Stimulated activated naive B cell treated with anti-CD40 and anti-IgM and Interleukin-4, amounts not matched to agents 10 μg/mL and 1 μg/mL and 100 μg/mL, for 72 hours (primary cell): Measurements from ENCODE around the gene SPATA20.

ENCODE experiments used
- ATAC-seq, 2 donors: fragments of 150-1000 bp; cut with Tn5 transposase; replicated peaks; 2 replicates each; pipeline ENCODE4 v1.10.0; 2021; ENCODE audit warnings: moderate library complexity in 1 of 2
- DNase-seq: peaks from one replicate; pipeline ENCODE4 v3.0.0; 2021
- H3K27ac Mint-ChIP-seq: one replicate; pipeline ENCODE4 v1.8.0; 2022; ENCODE audit warnings: mild to moderate bottlenecking, mixed read lengths
- H3K27me3 Mint-ChIP-seq, 2 donors: one replicate each; pipeline ENCODE4 v1.8.0; 2022; ENCODE audit warnings: mixed read lengths in 2 of 2
- H3K36me3 Mint-ChIP-seq, 2 donors: one replicate each; pipeline ENCODE4 v1.8.0; 2022; ENCODE audit warnings: mixed read lengths in 2 of 2, mild to moderate bottlenecking in 1 of 2
- H3K4me1 Mint-ChIP-seq, 2 donors: one replicate each; pipeline ENCODE4 v1.8.0; 2022; ENCODE audit warnings: mixed read lengths in 2 of 2, mild to moderate bottlenecking in 1 of 2
- H3K4me3 Mint-ChIP-seq, 2 donors: one replicate each; pipeline ENCODE4 v1.8.0; 2022; ENCODE audit warnings: mild to moderate bottlenecking in 2 of 2, mixed read lengths in 2 of 2, moderate library complexity in 1 of 2
- H3K9me3 Mint-ChIP-seq, 2 donors: one replicate each; pipeline ENCODE4 v1.8.0; 2022; ENCODE audit warnings: mixed read lengths in 2 of 2, mild to moderate bottlenecking in 1 of 2

The SPATA20 gene

GRCh38 chr17:50514388-50514787 is 32.6 kb upstream of the SPATA20 start:
- Mint-ChIP-seq H3K9me3 (no peaks in the 10 kb centered on the region), H3K4me1 (peaks cover 6 to 9% of the 10 kb centered on the region in 2 donors), H3K4me3 (no peak overlapping the region), H3K27me3 (peaks cover 5 to 12% of the 10 kb centered on the region in 2 donors), H3K36me3 (no peaks in the 10 kb centered on the region), H3K27ac (no peak overlapping the region)
- DNase-seq (no peak), ATAC-seq (no peak)

DNA sequence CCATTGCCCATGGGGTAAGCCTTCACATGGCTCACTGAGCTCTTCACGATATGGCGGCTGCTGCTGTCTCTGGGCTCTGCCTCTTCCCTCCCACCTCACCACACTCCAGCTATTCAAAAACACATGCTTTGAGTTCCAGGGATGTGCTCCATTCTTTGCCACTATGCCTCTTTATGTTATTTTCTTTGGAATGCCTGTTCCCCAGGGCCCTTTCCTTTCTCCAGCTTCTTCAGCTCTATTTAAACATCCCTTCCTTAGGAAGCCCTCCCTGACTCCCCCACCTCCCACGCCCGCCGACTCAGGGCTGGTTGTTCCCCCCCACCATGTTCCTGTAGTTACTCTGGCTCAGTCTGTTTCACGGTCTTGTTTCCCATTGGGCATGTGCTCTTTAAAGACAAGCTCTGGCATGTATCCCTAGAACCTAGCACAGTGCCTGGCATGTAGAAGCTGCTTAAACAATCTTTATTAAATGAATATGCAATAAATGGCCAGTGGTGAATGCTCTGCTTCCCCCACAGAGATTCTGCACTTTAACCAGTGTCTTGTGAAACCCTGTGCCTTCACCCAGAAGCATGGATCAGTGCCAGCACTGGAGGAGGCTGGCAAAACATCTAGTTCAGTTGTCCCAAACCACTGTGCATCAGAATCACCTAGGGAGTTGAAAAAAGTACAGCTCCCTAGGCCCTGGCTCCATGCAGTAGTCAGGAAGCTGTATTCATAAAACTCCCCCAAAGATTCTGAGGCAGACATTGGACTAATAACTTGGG is 31.9 kb upstream of the SPATA20 start:
- Mint-ChIP-seq H3K4me3 (no peak overlapping the region), H3K9me3 (no peaks in the 10 kb centered on the region), H3K27ac (no peak overlapping the region), H3K36me3 (no peaks in the 10 kb centered on the region), H3K4me1 (peaks cover 6 to 9% of the 10 kb centered on the region in 2 donors), H3K27me3 (peaks cover 5 to 12% of the 10 kb centered on the region in 2 donors)
- ATAC-seq (no peak), DNase-seq (no peak)

GRCh38 chr17:50517011-50517410 is 30.0 kb upstream of the SPATA20 start:
- Mint-ChIP-seq H3K36me3 (no peaks in the 10 kb centered on the region), H3K27me3 (peaks cover 0 to 4% of the 10 kb centered on the region in 2 donors), H3K4me1 (no peaks in the 10 kb centered on the region), H3K9me3 (no peaks in the 10 kb centered on the region), H3K4me3 (no peak overlapping the region), H3K27ac (no peak overlapping the region)
- DNase-seq: no peak
- no peak for ATAC-seq

- Mint-ChIP-seq H3K27me3 (peaks cover 0 to 4% of the 10 kb centered on the region in 2 donors), H3K36me3 (no peaks in the 10 kb centered on the region), H3K4me3 (no peak overlapping the region), H3K9me3 (no peaks in the 10 kb centered on the region), H3K4me1 (no peaks in the 10 kb centered on the region), H3K27ac (peak overlapping the region; percentile 78)
- DNase-seq (no peak), ATAC-seq (no peak)
Measured at GRCh38 chr17:50517504-50518383, 29.2 kb upstream of the SPATA20 start.

DNA sequence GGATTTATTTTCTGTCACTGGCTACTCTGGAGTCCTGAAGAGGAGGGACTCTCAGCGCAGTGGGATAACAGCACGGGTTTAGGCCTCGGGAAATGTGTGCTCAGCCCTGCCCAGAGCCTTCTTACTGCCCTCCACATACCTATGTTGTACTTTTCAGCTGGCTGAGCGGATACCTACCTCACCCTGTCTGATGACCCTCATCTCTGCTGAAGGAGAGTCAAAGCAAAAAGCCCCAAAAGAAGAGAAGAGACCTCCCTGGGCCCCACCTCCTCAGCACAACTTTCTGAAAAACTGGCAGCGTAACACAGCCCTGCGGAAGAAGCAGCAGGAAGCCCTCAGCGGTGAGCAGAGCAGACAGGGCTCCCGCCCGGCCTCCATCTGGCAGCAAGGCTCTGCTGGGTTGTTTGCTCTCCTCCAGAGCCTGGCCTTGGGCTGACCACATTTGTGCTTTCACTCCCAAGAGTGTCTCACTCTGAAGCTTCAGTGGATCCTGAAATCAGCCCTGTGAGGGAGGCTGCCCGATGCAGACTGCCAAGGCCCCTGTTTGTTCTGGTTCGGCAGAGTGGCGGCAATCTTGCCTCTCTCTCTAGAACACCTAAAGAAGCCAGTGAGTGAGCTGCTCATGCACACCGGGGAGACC is 28.5 kb upstream of the SPATA20 start:
- ATAC-seq (no peak), DNase-seq (no peak)
- Mint-ChIP-seq H3K9me3 (no peaks in the 10 kb centered on the region), H3K36me3 (no peaks in the 10 kb centered on the region), H3K27me3 (peaks cover 0 to 3% of the 10 kb centered on the region in 2 donors), H3K27ac (no peak overlapping the region), H3K4me1 (no peaks in the 10 kb centered on the region), H3K4me3 (no peak overlapping the region)

GRCh38 chr17:50519141-50519834 is 27.7 kb upstream of the SPATA20 start:
- DNase-seq (no peak), ATAC-seq (no peak)
- no peaks in the 10 kb centered on the region for H3K9me3 Mint-ChIP-seq
- H3K4me1 Mint-ChIP-seq: no peaks in the 10 kb centered on the region
- no peaks in the 10 kb centered on the region for H3K36me3 Mint-ChIP-seq
- H3K27me3 Mint-ChIP-seq: no peaks in the 10 kb centered on the region
- no peak overlapping the region for H3K27ac Mint-ChIP-seq
- no peak overlapping the region for H3K4me3 Mint-ChIP-seq

DNA sequence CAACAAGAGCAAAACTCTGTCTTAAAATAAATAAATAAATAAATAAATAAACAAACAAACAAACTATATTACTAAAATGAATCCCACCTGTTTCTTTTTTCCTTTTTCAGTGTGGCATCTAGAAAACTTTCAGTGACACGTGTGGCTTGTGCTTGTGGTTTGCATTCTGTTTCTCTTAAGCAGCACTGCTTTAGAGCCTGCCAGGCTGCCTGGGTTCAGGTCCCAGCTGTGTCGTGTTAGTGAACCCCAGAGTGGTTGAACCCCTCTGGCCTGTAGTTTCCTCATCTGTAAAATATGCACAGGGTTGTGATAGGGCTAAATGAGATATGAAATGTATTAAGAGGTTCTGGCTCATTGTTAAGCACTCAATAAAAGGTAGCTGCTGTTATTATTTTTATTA is 26.5 kb upstream of the SPATA20 start:
- Mint-ChIP-seq H3K27me3 (no peaks in the 10 kb centered on the region), H3K4me3 (no peak overlapping the region), H3K4me1 (no peaks in the 10 kb centered on the region), H3K36me3 (no peaks in the 10 kb centered on the region), H3K9me3 (no peaks in the 10 kb centered on the region), H3K27ac (no peak overlapping the region)
- no peak for ATAC-seq
- no peak for DNase-seq

- no peak for ATAC-seq
- DNase-seq: no peak
- H3K4me1 Mint-ChIP-seq: no peaks in the 10 kb centered on the region
Measured at GRCh38 chr17:50521514-50521913, 25.5 kb upstream of the SPATA20 start.

GRCh38 chr17:50522766-50523165 is 24.2 kb upstream of the SPATA20 start:
- H3K27ac Mint-ChIP-seq: no peak overlapping the region

More at GRCh38 chr17:50521514-50521913, 25.5 kb upstream of the SPATA20 start:
- H3K36me3 Mint-ChIP-seq: no peaks in the 10 kb centered on the region
- no peaks in the 10 kb centered on the region for H3K9me3 Mint-ChIP-seq
- no peaks in the 10 kb centered on the region for H3K27me3 Mint-ChIP-seq
- H3K4me3 Mint-ChIP-seq: no peak overlapping the region
- H3K27ac Mint-ChIP-seq: no peak overlapping the region

DNA sequence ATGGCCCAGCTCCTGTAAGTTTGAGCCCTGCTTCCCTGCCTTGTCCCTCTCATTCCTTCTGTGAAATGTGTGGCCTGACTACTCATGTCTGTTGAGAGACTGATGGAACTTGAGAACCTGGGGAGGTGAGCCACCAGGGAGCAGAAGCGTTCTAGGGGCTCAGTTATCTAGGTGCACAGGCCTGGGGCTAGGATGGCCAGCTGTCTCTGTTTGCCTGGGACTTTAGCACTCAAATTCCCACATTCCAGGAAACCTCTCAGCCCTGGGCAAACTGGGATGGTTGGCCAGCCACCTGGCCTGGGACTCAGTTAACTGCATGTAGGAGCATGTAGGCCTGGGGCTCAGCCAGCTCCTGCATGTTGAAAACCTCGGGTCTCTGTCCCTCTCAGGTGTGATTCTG is 23.8 kb upstream of the SPATA20 start:
- Mint-ChIP-seq H3K9me3 (no peaks in the 10 kb centered on the region), H3K36me3 (no peaks in the 10 kb centered on the region), H3K27me3 (peaks cover 0 to under 1% of the 10 kb centered on the region in 2 donors), H3K4me1 (no peaks in the 10 kb centered on the region), H3K27ac (no peak overlapping the region), H3K4me3 (no peak overlapping the region)
- DNase-seq (no peak), ATAC-seq (no peak)

More at GRCh38 chr17:50522766-50523165, 24.2 kb upstream of the SPATA20 start:
- Mint-ChIP-seq H3K4me1 (no peaks in the 10 kb centered on the region), H3K36me3 (no peaks in the 10 kb centered on the region), H3K27me3 (no peaks in the 10 kb centered on the region), H3K4me3 (no peak overlapping the region), H3K9me3 (no peaks in the 10 kb centered on the region)
- DNase-seq (no peak), ATAC-seq (no peak)

- H3K4me1 Mint-ChIP-seq: no peaks in the 10 kb centered on the region
- ATAC-seq: no peak
- no peak overlapping the region for H3K27ac Mint-ChIP-seq
- H3K27me3 Mint-ChIP-seq: peaks cover 10 to 15% of the 10 kb centered on the region in 2 donors
- no peaks in the 10 kb centered on the region for H3K9me3 Mint-ChIP-seq
- no peaks in the 10 kb centered on the region for H3K36me3 Mint-ChIP-seq
- no peak overlapping the region for H3K4me3 Mint-ChIP-seq
- DNase-seq: no peak
Measured at GRCh38 chr17:50524838-50525237, 22.1 kb upstream of the SPATA20 start.

DNA sequence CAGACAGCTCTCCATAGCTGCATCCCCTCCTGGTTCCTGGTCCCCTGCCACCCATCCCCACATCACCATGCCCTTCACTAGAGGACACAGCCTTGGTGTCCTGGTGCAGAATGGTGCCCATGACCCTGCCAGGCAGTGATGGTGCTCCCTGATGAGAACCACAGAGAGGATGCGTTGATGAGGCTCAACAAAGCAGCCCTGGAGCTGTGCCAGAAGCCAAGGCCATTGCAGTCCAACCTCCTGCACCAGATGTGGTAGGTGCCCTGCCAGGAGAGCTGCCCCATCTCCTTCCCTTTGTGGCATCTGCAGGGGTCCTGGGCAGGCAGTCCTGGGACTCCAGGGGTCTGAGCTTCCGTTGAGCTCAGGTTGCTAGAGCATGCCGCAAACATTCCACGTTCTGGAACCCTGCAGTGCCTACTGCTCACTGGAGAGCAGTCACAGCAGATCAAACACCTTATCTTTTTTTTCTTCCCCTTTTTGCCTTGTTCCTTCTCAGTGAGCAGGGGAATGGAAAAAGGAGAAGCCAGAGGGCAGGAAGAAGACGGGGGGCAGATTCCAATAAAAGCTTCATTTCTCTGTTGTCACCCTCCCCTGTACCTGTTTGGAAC is 19.7 kb upstream of the SPATA20 start:
- Mint-ChIP-seq H3K4me1 (no peaks in the 10 kb centered on the region), H3K36me3 (no peaks in the 10 kb centered on the region), H3K4me3 (no peak overlapping the region), H3K27me3 (peaks cover 29 to 40% of the 10 kb centered on the region in 2 donors), H3K27ac (no peak overlapping the region), H3K9me3 (no peaks in the 10 kb centered on the region)
- no peak for DNase-seq
- no peak for ATAC-seq

DNA sequence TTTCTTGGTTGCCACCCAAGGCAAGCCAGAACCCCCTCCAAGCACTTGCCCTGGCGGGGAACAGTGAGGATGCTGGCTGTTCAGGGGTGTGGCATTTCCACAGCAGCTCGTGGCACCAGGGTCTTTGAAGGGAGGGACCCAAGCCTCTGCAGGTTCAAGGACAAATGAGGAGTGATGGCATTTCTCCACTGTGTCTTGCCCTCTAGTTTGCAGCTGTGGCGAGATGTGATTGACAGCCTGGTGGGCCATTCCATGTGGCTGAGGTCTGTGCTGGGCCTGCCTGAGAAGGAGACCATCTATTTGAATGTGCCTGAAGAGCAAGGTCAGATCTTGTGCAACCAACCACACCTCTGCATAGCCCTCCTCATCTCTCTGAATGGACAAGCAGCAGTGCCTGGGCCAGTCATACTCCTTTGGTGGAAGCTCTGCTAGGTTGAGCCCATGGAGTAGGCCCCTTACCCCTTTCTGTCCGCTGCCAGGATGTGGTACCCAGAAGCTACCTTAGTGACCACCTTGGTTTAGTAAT is 19.0 kb upstream of the SPATA20 start:
- H3K27ac Mint-ChIP-seq: no peak overlapping the region
- peaks cover 35 to 47% of the 10 kb centered on the region in 2 donors for H3K27me3 Mint-ChIP-seq
- DNase-seq: no peak
- H3K36me3 Mint-ChIP-seq: no peaks in the 10 kb centered on the region
- H3K4me1 Mint-ChIP-seq: peaks cover 0 to 6% of the 10 kb centered on the region in 2 donors
- no peak for ATAC-seq
- H3K9me3 Mint-ChIP-seq: no peaks in the 10 kb centered on the region
- no peak overlapping the region for H3K4me3 Mint-ChIP-seq
